ENCODE data around the gene PNPLA3. TPM values are rescaled to one million over a fixed set of nuclear protein-coding genes. Genes with fewer than 3 reads are reported as not detected.

The PNPLA3 gene
- total RNA-seq, 6 experiments from 2014 or later = 17.5 to 66.8 (median 60.3) TPM

GRCh38 chr22:43988116-43988820, 64.7 kb downstream of the PNPLA3 start:
- Histone ChIP-seq H3K36me3 (peaks cover 0 to 91% (median 38%) of the 10 kb centered on the region in 4 donors), H3K9me3 (no peaks in the 10 kb centered on the region), H3K4me3 (no peak overlapping the region), H3K27me3 (no peaks in the 10 kb centered on the region), H3K27ac (no peak overlapping the region), H3K4me1 (no peaks in the 10 kb centered on the region)
- intact Hi-C loops (cut with DNase I) = no loop called here
- 77% methylated on average over 6 of the region's 8 CpGs for WGBS (ENCODE audit: insufficient coverage, low coverage, low lambda C conversion rate, missing lambda C conversion rate)
- DNase-seq = no peak
- TF ChIP-seq POLR2A (IDR thresholded peaks at IDR 0.05) (no peak), CTCF (IDR thresholded peaks at IDR 0.05) (no peak)
- ATAC-seq = no peak

GRCh38 chr22:43988960-43989359, 65.4 kb downstream of the PNPLA3 start:
- no peak overlapping the region for H3K4me3 ChIP-seq

GRCh38 chr22:43990044-43990443, 66.4 kb downstream of the PNPLA3 start:
- intact Hi-C loops (cut with DNase I) = loop anchor here (5.0 to 10.0 kb wide), 3 partner anchors 85 to 637 kb away; no protein-coding TSS in a partner anchor
- 82% methylated on average over 7 of the region's 13 CpGs for WGBS (ENCODE audit: insufficient coverage, low coverage, low lambda C conversion rate, missing lambda C conversion rate)

More at GRCh38 chr22:43988960-43989359, 65.4 kb downstream of the PNPLA3 start:
- peaks cover 0 to 4% (median 1%) of the 10 kb centered on the region in 4 donors for H3K4me1 ChIP-seq
- no peak for DNase-seq
- H3K27ac ChIP-seq = no peak overlapping the region
- 95% methylated on average over 10 of the region's 10 CpGs for WGBS (ENCODE audit: insufficient coverage, low coverage, low lambda C conversion rate, missing lambda C conversion rate)
- peaks cover 0 to 87% (median 35%) of the 10 kb centered on the region in 4 donors for H3K36me3 ChIP-seq
- no peaks in the 10 kb centered on the region for H3K27me3 ChIP-seq
- TF ChIP-seq CTCF (IDR thresholded peaks at IDR 0.05) (no peak), POLR2A (IDR thresholded peaks at IDR 0.05) (no peak)
- ATAC-seq = no peak
- H3K9me3 ChIP-seq = no peaks in the 10 kb centered on the region
- intact Hi-C loops (cut with DNase I) = no loop called here

GRCh38 chr22:43991316-43992020, 67.9 kb downstream of the PNPLA3 start:
- no peak overlapping the region for H3K27ac ChIP-seq
- H3K36me3 ChIP-seq = peaks cover 0 to 83% (median 28%) of the 10 kb centered on the region in 4 donors
- H3K4me1 ChIP-seq = peaks cover 0 to 5% (median 2%) of the 10 kb centered on the region in 4 donors
- H3K27me3 ChIP-seq = no peaks in the 10 kb centered on the region
- no peaks in the 10 kb centered on the region for H3K9me3 ChIP-seq
- intact Hi-C loops (cut with DNase I) = loop anchor here (5.0 to 10.0 kb wide), 3 partner anchors 83 to 636 kb away; no protein-coding TSS in a partner anchor
- no peak for ATAC-seq
- H3K4me3 ChIP-seq = no peak overlapping the region
- DNase-seq = no peak
- TF ChIP-seq POLR2A (IDR thresholded peaks at IDR 0.05) (no peak), CTCF (IDR thresholded peaks at IDR 0.05) (no peak)
- WGBS (ENCODE audit: insufficient coverage, low coverage, low lambda C conversion rate, missing lambda C conversion rate) = 88% methylated on average over 6 of the region's 11 CpGs

More at GRCh38 chr22:43990044-43990443, 66.4 kb downstream of the PNPLA3 start:
- no peak for TF ChIP-seq POLR2A (IDR thresholded peaks at IDR 0.05)
- TF ChIP-seq CTCF (IDR thresholded peaks at IDR 0.05) = no peak
- H3K9me3 ChIP-seq = no peaks in the 10 kb centered on the region
- no peak overlapping the region for H3K27ac ChIP-seq
- no peak for DNase-seq
- peaks cover 0 to 87% (median 32%) of the 10 kb centered on the region in 4 donors for H3K36me3 ChIP-seq
- H3K4me3 ChIP-seq = no peak overlapping the region
- no peak for ATAC-seq
- H3K27me3 ChIP-seq = no peaks in the 10 kb centered on the region
- peaks cover 0 to 5% (median 2%) of the 10 kb centered on the region in 4 donors for H3K4me1 ChIP-seq
